GM12873 (cell line): ENCODE measurements around the gene PGM1.

Experiments used
- CTCF ChIP-seq: IDR thresholded peaks from 2 replicates; pipeline ENCODE4 v1.5.1; 2012; ENCODE audit warnings: low read depth, mild to moderate bottlenecking, moderate library complexity, low read length, control low read depth; ENCODE audit not compliant: insufficient read depth; ENCODE audit errors: missing control alignments

PGM1 gene

GRCh38 chr1:63559357-63559756, 33.9 kb upstream of the PGM1 start:
- no peak for TF ChIP-seq CTCF

GRCh38 chr1:63563745-63564144, 29.5 kb upstream of the PGM1 start:
- no peak for TF ChIP-seq CTCF

- TF ChIP-seq CTCF: no peak
Observed at GRCh38 chr1:63569068-63569467, 24.1 kb upstream of the PGM1 start.

GRCh38 chr1:63569640-63570316, 23.4 kb upstream of the PGM1 start:
- TF ChIP-seq CTCF: no peak

GRCh38 chr1:63575340-63575826, 17.8 kb upstream of the PGM1 start:
- TF ChIP-seq CTCF: peak; percentile 46

GRCh38 chr1:63590166-63590560, 3.0 kb upstream of the PGM1 start:
- no peak for TF ChIP-seq CTCF

- TF ChIP-seq CTCF: no peak
Observed at GRCh38 chr1:63592536-63593302, 492 bp upstream of the PGM1 start.
